ENCODE data around the gene CEACAM4. TPM values are rescaled to one million over a fixed set of nuclear protein-coding genes. Genes with fewer than 3 reads are reported as not detected.

CEACAM4 gene
- total RNA-seq, 1 experiment from 2014 or later: not detected

GRCh38 chr19:41587101-41587837 lies 39.6 kb downstream of the CEACAM4 start:
- no peak for TF ChIP-seq EGR1 (IDR thresholded peaks at IDR 0.05; ENCODE audit: low read depth)
- TF ChIP-seq ZFX (IDR thresholded peaks at IDR 0.05): no peak
- TF ChIP-seq YY1 (IDR thresholded peaks at IDR 0.05; ENCODE audit: extremely low read depth, insufficient replicate concordance, low read depth, low read length): no peak
- TF ChIP-seq SP1 (IDR thresholded peaks at IDR 0.05; ENCODE audit: low read depth): no peak
- no peak for TF ChIP-seq JUND (IDR thresholded peaks at IDR 0.05)
- TF ChIP-seq SIN3A (IDR thresholded peaks at IDR 0.05; ENCODE audit: low read depth): no peak
- no peak for TF ChIP-seq EZH2phosphoT487 (IDR thresholded peaks at IDR 0.05; ENCODE audit: borderline replicate concordance)
- no peak for TF ChIP-seq TCF7L2 (IDR thresholded peaks at IDR 0.05; ENCODE audit: borderline replicate concordance, extremely low read depth, insufficient read depth, insufficient read length)
- no peak for TF ChIP-seq ZNF274 (IDR thresholded peaks at IDR 0.05; ENCODE audit: low read depth, low read length)
- TF ChIP-seq CEBPB (IDR thresholded peaks at IDR 0.05; ENCODE audit: low read depth): no peak
- no peak for TF ChIP-seq ELF1 (IDR thresholded peaks at IDR 0.05; ENCODE audit: borderline replicate concordance, low read depth)
- TF ChIP-seq POLR2A (IDR thresholded peaks at IDR 0.05; ENCODE audit: borderline replicate concordance, extremely low read depth, insufficient read depth, insufficient read length): no peak
- TF ChIP-seq SRF (IDR thresholded peaks at IDR 0.05; ENCODE audit: low read depth): no peak
- TF ChIP-seq CTCF (IDR thresholded peaks at IDR 0.05 in 2 of 3, conservative IDR thresholded peaks at IDR 0.05 in 1 of 3; ENCODE audit: borderline replicate concordance in 1 of 3, insufficient read depth in 1 of 3, low read depth in 2 of 3, low read length in 2 of 3): no peak
- no peak overlapping the region for H3K4me2 ChIP-seq (ENCODE audit: low read length)
- H2AFZ ChIP-seq (ENCODE audit: low read depth, low read length, poor library complexity, severe bottlenecking): no peak overlapping the region
- CTCF ChIA-PET: interaction anchor here (1.5 kb wide), 1 partner anchor 10 kb away, joined by 5 read pairs; no protein-coding TSS in a partner anchor
- POLR2A ChIA-PET: no interaction called here
- ATAC-seq (no peak), DNase-seq (ENCODE audit: low read depth, low spot score) (no peak)
- peaks cover 0 to 4% of the 10 kb centered on the region in 2 experiments; a peak in 2 of 4 replicates for H3K9me3 ChIP-seq (ENCODE audit: control insufficient read depth in 1 of 2, insufficient read depth in 1 of 2, low read depth in 1 of 2, low read length in 2 of 2)
- intact Hi-C loops (cut with micrococcal nuclease): no loop called here
- 0 out of 2 replicates have a peak, but pooled peaks cover 4% of the 10 kb centered on the region for H3K27me3 ChIP-seq (ENCODE audit: insufficient read depth, low read length)
- H3K36me3 ChIP-seq (ENCODE audit: control insufficient read depth in 1 of 2, insufficient read depth in 2 of 2, low read length in 2 of 2): no peaks in the 10 kb centered on the region
- no peaks in the 10 kb centered on the region for H3K9me2 ChIP-seq (ENCODE audit: insufficient read depth)
- no TSS peak for BruUV-seq (replicated peaks)
- RAD21 ChIA-PET (ENCODE audit: low non-redundant PET in 1 of 2, low total read pairs in 2 of 2, uncharacterized antibody in 2 of 2, unreplicated experiment in 2 of 2): no interaction called here
- no peak overlapping the region for H3K4me3 ChIP-seq (replicated peaks in 1 of 2; ENCODE audit: low read depth in 1 of 2, low read length in 2 of 2)
- H4K20me1 ChIP-seq (ENCODE audit: insufficient read depth): no peaks in the 10 kb centered on the region
- H3K4me1 ChIP-seq (ENCODE audit: control insufficient read depth in 1 of 2, insufficient read depth in 2 of 2, low read length in 2 of 2): no peaks in the 10 kb centered on the region
- no peaks in the 10 kb centered on the region for H3K79me2 ChIP-seq (ENCODE audit: insufficient read depth, low read length)
- H3K27ac ChIP-seq (ENCODE audit: low read depth, low read length): no peak overlapping the region
- H3K9ac ChIP-seq (ENCODE audit: low read length): no peak overlapping the region

Measured in HCT116 (cell line).